Right lobe of liver (tissue), 6 donors: ENCODE measurements around the gene FLT3. TPM values are rescaled to one million over a fixed set of nuclear protein-coding genes. Genes with fewer than 3 reads are reported as not detected.

Experiments
- ATAC-seq, 4 donors: fragments of 200-7000 bp; cut with Tn5 transposase; one replicate each; pipeline ENCODE4 v1.9.1; 2020; ENCODE audit warnings: mild to moderate bottlenecking in 4 of 4, moderate library complexity in 4 of 4
- DNase-seq, 3 donors: peaks; one replicate each; pipeline ENCODE4 v3.0.0-alpha.2; 2020
- H3K27ac ChIP-seq, 3 donors: fragments of 200-600 bp; one replicate each; pipeline ENCODE4 v1.8.0; 2022
- H3K27me3 ChIP-seq, 2 donors: fragments of 200-600 bp; one replicate each; pipeline ENCODE4 v1.8.0; 2022
- H3K36me3 ChIP-seq, 4 donors: fragments of 200-600 bp; sonication (generic) in 1 of 4; one replicate each; pipeline versions ENCODE4 v1.5.1 to v1.8.0; 2017 to 2022; ENCODE audit warnings: control low read depth in 1 of 4
- H3K4me1 ChIP-seq, 4 donors: fragments of 200-600 bp; sonication (generic) in 1 of 4; one replicate each; pipeline versions ENCODE4 v1.5.1 to v1.8.0; 2017 to 2022; ENCODE audit warnings: control low read depth in 1 of 4
- H3K4me3 ChIP-seq, 3 donors: fragments of 200-600 bp; one replicate each; pipeline ENCODE4 v1.8.0; 2022
- H3K9me3 ChIP-seq, 4 donors: fragments of 200-600 bp; sonication (generic) in 1 of 4; one replicate each; pipeline versions ENCODE4 v1.5.1 to v1.8.0; 2017 to 2022; ENCODE audit warnings: control low read depth in 1 of 4
- CTCF ChIP-seq, 4 donors: fragments of 200-600 bp in 3 of 4; fragments of 450-650 bp in 1 of 4; IDR thresholded peaks; one replicate each; pipeline versions ENCODE4 v1.5.1 to v1.8.0; 2016 to 2022; ENCODE audit warnings: antibody characterized with exemption in 4 of 4, mild to moderate bottlenecking in 2 of 4
- POLR2A ChIP-seq: fragments of 450-650 bp; IDR thresholded peaks from one replicate; pipeline ENCODE4 v1.6.1; 2017; ENCODE audit warnings: antibody characterized with exemption, mild to moderate bottlenecking
- WGBS: methylation state at CpG from one replicate; pipeline ENCODE4 v1.1.6; 2018; ENCODE audit warnings: low coverage, low lambda C conversion rate; ENCODE audit not compliant: insufficient coverage; ENCODE audit errors: missing lambda C conversion rate; 5-methylcytosine and 5-hydroxymethylcytosine counted together
- intact Hi-C, 2 donors: fragments of 100-400 bp; cut with DNase I; formaldehyde crosslinking; loops; one replicate each; pipeline versions ENCODE4 v1.11.2 to v1.14.1; 2022
- total RNA-seq, 6 experiments: library from RNA; depleted of rRNA in 2 of 6; stranded (reverse); fragments of >200 nt in 2 of 6; fragmentation: NEBNext Ultra II Directional in 3 of 6; extraction: Animal tissue kit (Norgen Biotek cat#: 25700) in 3 of 6; gene quantifications; one replicate each; pipeline versions ENCODE4 v1.1.0 to v1.2.4, GENCODE V29; 2016 to 2023
- donor health status: DM: no; HTN: yes; CAD: no.
- donor health status: DM: no; HTN: no; CAD: no.
- donor health status: DM: no; HTN: no; CAD: no.
- donor health status: DM: no; HTN: yes; CAD: no.
- donor health status: DM: no; HTN: yes; CAD: no.

FLT3 gene
- total RNA-seq, 6 experiments from 2014 or later: 0.04 to 0.74 (median 0.24) TPM

DNA sequence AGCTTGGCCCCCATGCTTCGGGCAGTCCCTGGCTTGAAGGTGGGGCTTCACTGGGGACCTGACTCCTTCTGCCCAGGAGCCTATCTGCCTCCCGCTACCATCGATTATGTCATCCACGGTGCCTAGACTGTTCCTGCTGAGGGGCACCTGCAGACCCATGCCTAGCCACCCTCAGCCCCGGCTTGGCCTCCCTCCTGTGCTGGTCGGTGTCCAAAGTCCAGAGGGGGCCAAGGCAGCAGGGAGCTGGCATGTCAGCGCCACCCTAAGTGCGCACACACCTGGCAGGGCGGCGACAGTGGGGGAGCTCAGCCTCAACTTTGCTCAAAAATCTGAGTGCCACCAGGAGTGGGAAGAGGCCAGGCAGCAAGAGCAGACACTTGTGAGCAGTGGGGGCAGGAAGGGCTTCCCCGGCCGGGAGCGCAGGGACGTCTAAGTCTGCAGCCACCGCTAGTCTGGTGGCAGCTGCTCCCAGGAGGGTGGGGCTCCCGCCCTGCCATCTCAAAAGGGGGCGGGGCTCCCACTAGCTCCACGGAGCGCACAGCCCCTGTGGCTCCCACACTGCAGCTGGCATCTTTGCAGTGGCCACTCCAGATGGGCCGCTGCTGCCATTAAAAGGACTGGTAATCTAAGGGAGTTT, 98.4 kb downstream of the FLT3 start:
- H3K36me3 ChIP-seq: no peaks in the 10 kb centered on the region
- ATAC-seq (peak in 1 of 4 donors; percentile 24), DNase-seq (no peak)
- TF ChIP-seq CTCF (IDR thresholded peaks at IDR 0.05): no peak
- TF ChIP-seq POLR2A: no peak
- H3K4me3 ChIP-seq: no peak overlapping the region
- no peaks in the 10 kb centered on the region for H3K4me1 ChIP-seq
- no peaks in the 10 kb centered on the region for H3K9me3 ChIP-seq
- 92% methylated on average over 2 of the region's 20 CpGs for WGBS
- H3K27me3 ChIP-seq: no peaks in the 10 kb centered on the region
- H3K27ac ChIP-seq: no peak overlapping the region
- intact Hi-C loops: no loop called here

GRCh38 chr13:28001049-28001448, 99.3 kb downstream of the FLT3 start:
- no peak for DNase-seq
- H3K27me3 ChIP-seq: no peaks in the 10 kb centered on the region
- H3K36me3 ChIP-seq: no peaks in the 10 kb centered on the region
- peak in 1 of 4 donors; percentile 14 for ATAC-seq
- WGBS: no CpG with 5 or more reads among the region's 11 CpGs
- intact Hi-C loops: no loop called here
- TF ChIP-seq POLR2A (no peak), CTCF (IDR thresholded peaks at IDR 0.05) (no peak)
- H3K9me3 ChIP-seq: no peaks in the 10 kb centered on the region
- H3K27ac ChIP-seq: no peak overlapping the region
- no peaks in the 10 kb centered on the region for H3K4me1 ChIP-seq
- H3K4me3 ChIP-seq: no peak overlapping the region

DNA sequence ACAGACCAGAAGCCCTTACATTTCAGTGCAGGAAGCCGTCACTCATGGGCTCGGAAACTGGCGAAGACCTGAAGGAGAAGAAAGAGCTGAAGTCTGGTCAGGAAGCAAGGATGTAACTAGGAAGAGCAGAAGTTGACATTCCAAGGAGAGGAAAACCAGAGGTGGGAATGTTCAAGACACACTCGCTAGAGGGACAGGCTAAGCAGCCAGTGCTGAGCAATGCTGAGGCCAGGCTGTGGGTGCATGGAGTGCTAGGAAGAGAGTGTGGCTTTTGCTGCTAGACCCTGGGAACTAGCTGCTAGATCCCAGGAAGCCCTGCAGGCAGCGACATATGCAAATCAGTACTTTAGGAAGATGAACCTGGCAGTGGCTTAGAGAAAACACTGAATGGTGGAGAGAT, 99.8 kb downstream of the FLT3 start:
- TF ChIP-seq POLR2A: no peak
- TF ChIP-seq CTCF (IDR thresholded peaks at IDR 0.05): no peak
- H3K4me3 ChIP-seq: no peak overlapping the region
- H3K27ac ChIP-seq: no peak overlapping the region
- H3K36me3 ChIP-seq: no peaks in the 10 kb centered on the region
- WGBS: 51% methylated on average over 3 of the region's 5 CpGs
- H3K9me3 ChIP-seq: no peaks in the 10 kb centered on the region
- ATAC-seq: peak in 2 of 4 donors; percentile 30 to 34
- intact Hi-C loops: no loop called here
- no peaks in the 10 kb centered on the region for H3K27me3 ChIP-seq
- H3K4me1 ChIP-seq: no peaks in the 10 kb centered on the region
- no peak for DNase-seq

- H3K4me3 ChIP-seq: no peak overlapping the region
- no peaks in the 10 kb centered on the region for H3K4me1 ChIP-seq
- H3K36me3 ChIP-seq: no peaks in the 10 kb centered on the region
- TF ChIP-seq CTCF (IDR thresholded peaks at IDR 0.05): peak in 3 of 4 donors; percentile 17 to 35 (median 23)
- TF ChIP-seq POLR2A: no peak
- intact Hi-C loops: no loop called here
- peak; percentile 50 to 63 (median 58) for ATAC-seq
- 66% methylated on average over 7 of the region's 7 CpGs for WGBS
- DNase-seq: no peak
- no peaks in the 10 kb centered on the region for H3K9me3 ChIP-seq
- H3K27ac ChIP-seq: no peak overlapping the region
- no peaks in the 10 kb centered on the region for H3K27me3 ChIP-seq
Observed at GRCh38 chr13:27997904-27998522, 102.4 kb downstream of the FLT3 start.
